Gastrocnemius medialis (tissue), 4 donors: ENCODE data around the gene HSPB2. TPM values are rescaled to one million over a fixed set of nuclear protein-coding genes. Genes with fewer than 3 reads are reported as not detected.

Source experiments
- ATAC-seq, 2 donors: fragments of 150-250 bp; one replicate each; pipeline ENCODE4 v1.9.1; 2016
- DNase-seq, 2 donors: peaks; one replicate each; pipeline ENCODE4 v3.0.0-alpha.2; 2019
- H3K27ac ChIP-seq, 4 donors: fragments of 200-600 bp; sonication (generic); 1 replicate in 1 of 4; 2 replicates in 3 of 4; pipeline ENCODE4 v1.5.1; 2016 to 2018; ENCODE audit warnings: mild to moderate bottlenecking in 2 of 4, moderate library complexity in 1 of 4
- H3K27me3 ChIP-seq, 3 donors: fragments of 200-600 bp; sonication (generic) in 2 of 3; 1 replicate in 1 of 3; 2 replicates in 2 of 3; pipeline versions ENCODE4 v1.5.1 to v1.6.0; 2016 to 2019; ENCODE audit warnings: mild to moderate bottlenecking in 1 of 3, moderate library complexity in 1 of 3
- H3K36me3 ChIP-seq, 2 donors: fragments of 200-600 bp; sonication (generic) in 1 of 2; one replicate each; pipeline ENCODE4 v1.5.1; 2017 to 2018
- H3K4me1 ChIP-seq, 2 donors: fragments of 200-600 bp; sonication (generic) in 1 of 2; one replicate each; pipeline ENCODE4 v1.5.1; 2016 to 2017; ENCODE audit warnings: mild to moderate bottlenecking in 2 of 2
- H3K4me3 ChIP-seq, 4 donors: fragments of 200-600 bp; sonication (generic) in 3 of 4; 1 replicate in 1 of 4; 2 replicates in 3 of 4; pipeline ENCODE4 v1.5.1; 2016 to 2019; ENCODE audit warnings: mild to moderate bottlenecking in 2 of 4
- H3K9me3 ChIP-seq, 3 donors: fragments of 200-600 bp; sonication (generic) in 2 of 3; 1 replicate in 1 of 3; 2 replicates in 2 of 3; pipeline ENCODE4 v1.5.1; 2016 to 2019
- CTCF ChIP-seq, 5 experiments: fragments of 450-650 bp in 3 of 5; fragments of 200-600 bp in 2 of 5; sonication (generic) in 2 of 5; IDR thresholded peaks in 4 of 5; conservative IDR thresholded peaks in 1 of 5; 1 replicate in 4 of 5; 2 replicates in 1 of 5; pipeline ENCODE4 v1.5.1; 2016 to 2019; ENCODE audit warnings: antibody characterized with exemption in 5 of 5, mild to moderate bottlenecking in 3 of 5, moderate library complexity in 3 of 5
- POLR2A ChIP-seq, 2 donors: fragments of 450-650 bp; IDR thresholded peaks; one replicate each; pipeline ENCODE4 v1.6.1; 2017; ENCODE audit warnings: antibody characterized with exemption in 2 of 2, mild to moderate bottlenecking in 2 of 2, moderate library complexity in 2 of 2
- in situ Hi-C, 4 donors: fragments of 200-750 bp; cut with MboI; loops; one replicate each; pipeline versions ENCODE4 v1.15.0 to v1.8.0; 2017; ENCODE audit warnings: low sequenced_read_pairs in 4 of 4
- intact Hi-C: fragments of 100-400 bp; cut with DNase I; formaldehyde crosslinking; loops from one replicate; pipeline ENCODE4 v1.15.1; 2023; ENCODE audit warnings: low total_unique reads
- total RNA-seq, 4 donors: library from RNA; depleted of rRNA; stranded (reverse); fragments of >200 nt; gene quantifications; one replicate each; pipeline versions ENCODE4 v1.1.0 to v1.2.3, GENCODE V29; 2016

The HSPB2 gene
- total RNA-seq, 4 donors from 2014 or later: 0.41 to 4.6 (median 2.4) TPM

DNA sequence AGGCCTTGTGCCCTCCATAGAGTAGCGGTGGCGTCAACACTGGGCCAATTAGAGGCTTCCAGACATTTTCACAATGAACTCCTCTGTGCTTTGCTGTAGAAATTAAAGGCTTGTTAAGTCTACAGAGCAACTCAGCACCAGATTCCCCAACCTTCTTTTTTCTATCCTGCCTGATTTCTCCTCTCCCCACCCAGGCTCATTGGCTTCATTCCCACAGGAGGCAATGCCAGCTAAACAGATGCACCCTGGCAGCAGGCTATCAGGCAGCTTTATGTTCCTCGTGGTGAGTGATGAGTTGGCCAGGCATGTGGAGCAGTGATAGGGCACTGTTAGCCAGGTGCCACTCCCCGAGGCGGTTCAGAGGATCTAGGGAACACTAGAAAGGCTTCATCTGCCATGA lies 29.4 kb downstream of the HSPB2 start:
- H3K27ac ChIP-seq: peak overlapping the region; percentile 64 to 85 (median 73)
- no peak for TF ChIP-seq CTCF (IDR thresholded peaks at IDR 0.05 in 4 of 5, conservative IDR thresholded peaks at IDR 0.05 in 1 of 5)
- in situ Hi-C loops (no loop called here), intact Hi-C loops (loop anchor here (1.0 kb wide), 1 partner anchor 15 kb away; no protein-coding TSS in a partner anchor)
- H3K36me3 ChIP-seq: no peaks in the 10 kb centered on the region
- ATAC-seq: peak; percentile 82 to 83
- H3K27me3 ChIP-seq: no peaks in the 10 kb centered on the region
- H3K4me1 ChIP-seq: peaks cover 24 to 60% of the 10 kb centered on the region in 2 donors
- peak; percentile 79 to 84 for DNase-seq
- H3K9me3 ChIP-seq: no peaks in the 10 kb centered on the region
- H3K4me3 ChIP-seq: no peak overlapping the region

DNA sequence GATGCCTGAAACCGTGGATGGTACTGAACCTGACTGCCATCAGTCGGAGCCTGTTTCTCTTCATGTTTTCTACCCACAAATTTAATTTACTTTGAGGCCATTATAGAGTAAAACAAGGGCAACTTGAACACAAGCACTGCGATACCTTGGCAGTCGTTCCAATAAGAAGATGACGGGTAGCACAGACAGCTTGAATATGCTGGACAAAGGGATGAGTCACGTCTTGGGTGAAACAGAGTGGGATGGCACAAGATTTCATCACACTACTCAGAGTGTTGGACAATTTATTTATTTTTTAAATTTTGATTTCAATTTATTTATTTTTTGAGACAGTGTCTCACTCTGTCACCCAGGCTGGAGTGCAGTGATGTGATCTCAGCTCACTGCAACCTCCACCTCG lies 30.3 kb downstream of the HSPB2 start:
- in situ Hi-C loops: no loop called here
- H3K4me1 ChIP-seq: peaks cover 24 to 53% of the 10 kb centered on the region in 2 donors
- TF ChIP-seq CTCF (IDR thresholded peaks at IDR 0.05 in 4 of 5, conservative IDR thresholded peaks at IDR 0.05 in 1 of 5) (no peak), POLR2A (IDR thresholded peaks at IDR 0.05) (no peak)

GRCh38 chr11:111944139-111944538 lies 31.6 kb downstream of the HSPB2 start:
- Histone ChIP-seq H3K4me3 (no peak overlapping the region), H3K27me3 (no peaks in the 10 kb centered on the region), H3K9me3 (no peaks in the 10 kb centered on the region), H3K4me1 (peaks cover 16 to 41% of the 10 kb centered on the region in 2 donors), H3K27ac (peak overlapping the region in 3 of 4 donors; percentile 21 to 85 (median 22)), H3K36me3 (no peaks in the 10 kb centered on the region)
- ATAC-seq: no peak
- in situ Hi-C loops: no loop called here
- DNase-seq: no peak
- TF ChIP-seq CTCF (IDR thresholded peaks at IDR 0.05 in 4 of 5, conservative IDR thresholded peaks at IDR 0.05 in 1 of 5): no peak
- TF ChIP-seq POLR2A (IDR thresholded peaks at IDR 0.05): no peak
- intact Hi-C loops: no loop called here

More for the DNA sequence above, 30.3 kb downstream of the HSPB2 start:
- ATAC-seq: no peak
- Histone ChIP-seq H3K4me3 (no peak overlapping the region), H3K9me3 (no peaks in the 10 kb centered on the region), H3K36me3 (no peaks in the 10 kb centered on the region), H3K27me3 (no peaks in the 10 kb centered on the region), H3K27ac (peak overlapping the region; percentile 64 to 85 (median 73))
- intact Hi-C loops: loop anchor here (1.0 kb wide), 1 partner anchor 14 kb away; no protein-coding TSS in a partner anchor
- DNase-seq: no peak

DNA sequence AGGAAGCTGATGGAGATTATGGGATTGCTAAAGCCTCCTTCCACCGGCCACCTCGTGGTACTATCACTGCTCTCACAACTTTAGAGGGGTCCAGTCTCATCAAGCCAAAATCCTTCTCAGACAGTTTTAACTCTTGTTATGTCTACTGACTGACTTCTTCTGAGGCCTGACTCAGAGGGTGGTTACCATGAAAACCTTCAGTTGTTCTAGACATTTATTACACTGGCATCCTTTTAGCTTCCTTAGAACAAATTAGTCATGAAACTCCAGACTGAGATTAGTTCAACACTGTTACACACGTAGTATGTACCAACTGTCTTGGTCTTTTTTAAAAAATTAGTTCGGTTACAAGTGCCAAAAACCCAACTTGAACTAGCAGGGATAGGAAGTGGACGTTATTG lies 32.1 kb downstream of the HSPB2 start:
- peak overlapping the region in 3 of 4 donors; percentile 21 to 85 (median 22) for H3K27ac ChIP-seq
- in situ Hi-C loops (no loop called here), intact Hi-C loops (no loop called here)
- H3K36me3 ChIP-seq: no peaks in the 10 kb centered on the region
- DNase-seq: no peak
- H3K27me3 ChIP-seq: no peaks in the 10 kb centered on the region
- ATAC-seq: no peak
- peaks cover 15 to 36% of the 10 kb centered on the region in 2 donors for H3K4me1 ChIP-seq
- no peaks in the 10 kb centered on the region for H3K9me3 ChIP-seq
- H3K4me3 ChIP-seq: no peak overlapping the region
- TF ChIP-seq POLR2A (IDR thresholded peaks at IDR 0.05) (no peak), CTCF (IDR thresholded peaks at IDR 0.05 in 4 of 5, conservative IDR thresholded peaks at IDR 0.05 in 1 of 5) (no peak)

DNA sequence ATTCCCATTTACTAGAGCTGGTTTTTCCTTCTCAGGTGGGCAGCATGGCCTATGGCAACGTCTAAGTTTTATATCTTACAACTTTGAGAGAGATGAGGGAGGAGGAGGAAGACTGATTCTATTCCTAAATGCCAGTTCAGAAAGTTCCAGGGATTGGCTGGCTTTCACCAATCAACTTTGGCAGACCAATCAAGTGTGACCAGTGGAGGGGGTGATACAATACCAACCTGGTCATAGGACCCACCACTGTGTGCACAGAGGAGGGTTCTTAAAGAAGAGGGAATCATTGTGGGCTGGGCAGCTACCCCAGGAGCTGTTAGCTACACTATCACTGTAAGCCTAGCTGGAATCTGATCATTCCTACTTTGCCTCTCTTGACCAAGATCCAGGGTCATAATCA lies 32.7 kb downstream of the HSPB2 start:
- intact Hi-C loops: no loop called here

More for the DNA sequence above, 32.7 kb downstream of the HSPB2 start:
- no peaks in the 10 kb centered on the region for H3K9me3 ChIP-seq
- H3K27ac ChIP-seq: peak overlapping the region in 1 of 4 donors; percentile 85
- peaks cover 15 to 31% of the 10 kb centered on the region in 2 donors for H3K4me1 ChIP-seq
- in situ Hi-C loops: no loop called here
- H3K4me3 ChIP-seq: no peak overlapping the region
- DNase-seq (no peak), ATAC-seq (no peak)
- H3K36me3 ChIP-seq: no peaks in the 10 kb centered on the region
- TF ChIP-seq POLR2A (IDR thresholded peaks at IDR 0.05): no peak
- H3K27me3 ChIP-seq: no peaks in the 10 kb centered on the region
